HG03196 (cell line): Measurements from ENCODE around the gene KNOP1.

Experiments
- ATAC-seq: cut with Tn5 transposase; IDR thresholded peaks from one replicate; pipeline ENCODE4 v1.9.1; 2021; ENCODE audit not compliant: unreplicated experiment

Gene KNOP1, protein sequence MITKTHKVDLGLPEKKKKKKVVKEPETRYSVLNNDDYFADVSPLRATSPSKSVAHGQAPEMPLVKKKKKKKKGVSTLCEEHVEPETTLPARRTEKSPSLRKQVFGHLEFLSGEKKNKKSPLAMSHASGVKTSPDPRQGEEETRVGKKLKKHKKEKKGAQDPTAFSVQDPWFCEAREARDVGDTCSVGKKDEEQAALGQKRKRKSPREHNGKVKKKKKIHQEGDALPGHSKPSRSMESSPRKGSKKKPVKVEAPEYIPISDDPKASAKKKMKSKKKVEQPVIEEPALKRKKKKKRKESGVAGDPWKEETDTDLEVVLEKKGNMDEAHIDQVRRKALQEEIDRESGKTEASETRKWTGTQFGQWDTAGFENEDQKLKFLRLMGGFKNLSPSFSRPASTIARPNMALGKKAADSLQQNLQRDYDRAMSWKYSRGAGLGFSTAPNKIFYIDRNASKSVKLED

DNA sequence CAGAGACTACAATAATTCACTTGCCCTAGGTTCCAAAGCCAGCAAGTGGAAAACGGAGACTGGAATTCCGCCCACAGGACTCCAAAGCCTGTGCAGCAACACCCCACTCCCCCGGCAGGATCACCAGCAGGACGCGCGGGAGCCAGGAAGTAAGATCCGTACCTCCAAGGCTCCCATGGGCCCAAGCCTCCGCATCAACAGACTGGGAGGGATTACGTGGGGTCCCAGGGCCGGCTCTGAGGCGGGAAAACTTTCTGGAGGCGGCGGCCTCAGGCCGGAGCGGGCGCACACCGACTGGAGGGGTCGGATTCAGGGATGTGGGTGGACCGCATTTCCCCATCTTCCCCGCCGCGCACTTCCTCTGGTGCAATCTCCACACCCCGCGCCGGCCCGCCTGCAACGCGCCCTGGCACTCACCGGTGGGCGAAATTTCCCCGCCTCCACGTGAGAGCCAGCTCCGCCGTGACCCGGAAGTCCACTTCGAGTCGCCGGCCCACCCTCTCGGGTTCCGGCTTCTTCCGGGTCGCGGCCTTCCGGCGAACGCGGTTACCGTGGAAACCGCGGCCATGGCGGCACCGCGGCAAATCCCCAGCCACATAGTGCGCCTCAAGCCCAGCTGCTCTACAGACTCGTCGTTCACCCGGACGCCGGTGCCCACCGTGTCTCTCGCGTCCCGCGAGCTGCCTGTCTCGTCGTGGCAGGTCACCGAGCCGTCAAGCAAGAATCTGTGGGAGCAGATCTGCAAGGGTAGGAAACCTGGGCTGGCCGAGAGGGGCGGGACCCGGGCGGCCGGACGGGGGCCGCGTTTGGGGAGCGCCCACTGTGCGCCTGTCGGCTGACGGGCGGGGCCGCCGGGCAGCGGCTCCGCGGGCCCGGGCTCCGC, at the start of gene KNOP1, which contains the start of gene IQCK:
TSS of gene KNOP1 (minus strand) at position 487 of the 883 bp plus-strand sequence. CDS start 3,192 bp downstream, outside the sequence.
TSS of gene IQCK (plus strand) at position 531 of the 883 bp plus-strand sequence. CDS start at position 567, 36 bp downstream.
- peak; percentile 86 for ATAC-seq

DNA sequence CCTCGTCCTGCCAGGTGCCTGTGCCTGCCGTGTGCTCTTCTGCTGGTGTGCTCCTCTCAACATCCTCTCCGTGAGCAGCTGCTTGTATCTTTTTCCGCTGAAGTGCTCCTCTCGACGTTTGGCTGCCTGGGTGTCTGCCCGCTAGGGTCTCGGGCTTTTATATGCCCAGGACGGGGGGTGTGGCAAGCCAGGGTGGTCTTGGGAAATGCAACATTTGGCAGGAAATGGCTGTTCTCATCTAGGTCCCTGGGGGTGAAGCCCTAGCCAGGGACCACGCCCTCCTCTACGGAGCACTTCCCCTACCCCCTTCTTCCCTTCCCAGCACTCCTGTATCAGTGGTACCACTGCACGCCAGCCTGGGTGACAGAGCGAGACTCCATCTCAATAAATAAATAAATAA, 49.5 kb upstream of the KNOP1 start:
- no peak for ATAC-seq

DNA sequence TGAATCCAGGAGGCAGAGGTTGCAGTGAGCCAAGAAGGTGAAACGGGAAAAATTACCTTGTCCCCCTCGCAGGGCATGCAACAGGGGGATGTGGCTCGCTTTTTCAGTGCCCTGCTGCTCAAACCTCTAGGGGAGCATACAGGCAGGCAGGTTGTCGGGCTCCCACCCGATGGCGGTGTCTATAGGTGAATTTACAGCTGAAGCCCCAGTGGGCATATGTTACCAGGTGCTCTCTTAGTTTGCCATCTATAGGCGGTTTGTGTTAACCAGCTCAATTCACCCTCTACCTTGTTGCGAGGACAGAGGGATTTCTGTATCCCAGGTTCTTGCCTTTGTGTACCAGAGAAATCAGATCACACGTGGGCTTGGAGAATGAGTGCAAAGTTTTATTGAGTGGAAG, 49.0 kb upstream of the KNOP1 start:
- no peak for ATAC-seq

DNA sequence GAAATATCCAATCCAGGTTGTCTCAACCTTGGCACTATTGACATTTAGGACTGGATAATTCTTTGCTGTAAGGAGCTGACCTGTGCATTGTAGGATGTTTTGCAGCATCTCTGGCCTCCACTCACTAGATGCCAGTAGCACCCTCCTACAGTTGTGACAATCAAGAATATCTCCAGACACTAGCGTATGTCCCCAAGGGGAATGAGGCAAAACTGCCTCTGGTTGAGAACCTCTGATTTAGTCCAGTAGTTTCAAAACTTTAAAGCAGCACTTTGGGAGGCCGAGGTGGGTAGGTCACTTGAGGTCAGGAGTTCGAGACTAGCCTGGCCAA, 48.5 kb upstream of the KNOP1 start:
- ATAC-seq: no peak

DNA sequence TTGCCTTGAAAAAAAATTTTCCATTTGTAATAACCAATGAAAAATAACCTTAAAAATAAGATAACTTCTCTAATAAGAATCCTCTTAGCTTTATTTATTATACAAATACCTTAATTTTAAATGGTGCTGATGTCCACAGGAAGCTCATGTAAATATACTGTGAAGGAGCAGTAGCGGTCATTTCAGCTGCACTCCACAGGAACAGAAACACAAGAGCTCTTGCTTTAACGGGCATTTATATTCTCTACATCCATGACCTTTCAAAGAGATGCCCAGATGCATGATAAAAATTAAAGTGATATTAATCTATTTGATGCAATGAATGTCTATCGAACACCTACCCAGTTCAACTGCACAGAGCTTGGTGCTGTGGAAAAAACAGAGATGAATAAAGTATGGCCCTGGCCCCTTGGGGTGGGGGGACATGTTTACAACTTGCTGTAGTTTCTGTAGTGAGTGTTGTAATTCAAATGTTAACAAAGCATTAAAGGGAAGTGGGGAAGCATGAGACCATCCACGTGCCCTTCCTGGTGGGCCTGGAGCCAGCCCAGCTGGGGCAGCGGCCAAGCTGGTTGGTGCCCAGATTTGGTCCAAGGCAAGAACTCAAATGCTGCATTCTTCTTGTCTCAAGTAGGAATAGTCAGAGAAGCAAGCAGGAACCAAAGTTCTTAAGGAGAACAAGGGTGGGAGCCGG, 48.0 kb upstream of the KNOP1 start:
- ATAC-seq: no peak

DNA sequence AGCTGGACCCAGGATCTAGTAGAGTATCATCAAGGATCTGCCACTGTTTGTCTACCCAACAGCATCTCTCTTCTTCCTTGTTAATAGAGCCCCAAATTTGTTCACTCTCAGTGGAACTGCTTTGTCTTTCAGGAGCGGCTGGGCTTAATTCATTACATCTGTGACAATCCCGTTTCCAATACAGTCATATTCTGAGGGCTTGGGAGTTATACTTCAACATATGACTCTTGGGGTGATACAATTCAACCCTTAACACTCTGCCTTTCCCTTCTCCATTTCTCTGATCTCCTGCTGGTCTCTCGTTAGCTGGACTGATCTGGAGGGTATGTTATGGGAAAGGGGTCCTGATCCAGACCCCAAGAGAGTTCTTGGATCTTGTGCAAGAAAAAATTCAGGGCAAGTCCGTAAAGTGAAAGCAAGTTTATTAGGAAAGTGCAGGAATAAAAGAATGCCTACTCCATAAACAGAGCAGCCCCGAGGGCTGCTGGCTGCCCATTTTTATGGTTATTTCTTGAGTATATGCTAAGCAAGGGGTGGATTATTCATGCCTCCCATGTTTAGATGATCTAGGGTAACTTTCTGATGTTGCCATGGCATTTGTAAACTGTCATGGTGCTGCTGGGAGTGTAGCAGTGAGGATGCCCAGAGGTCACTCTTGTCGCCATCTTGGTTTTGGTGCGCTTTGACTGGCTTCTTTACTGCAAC, 42.5 kb upstream of the KNOP1 start:
- ATAC-seq: no peak

DNA sequence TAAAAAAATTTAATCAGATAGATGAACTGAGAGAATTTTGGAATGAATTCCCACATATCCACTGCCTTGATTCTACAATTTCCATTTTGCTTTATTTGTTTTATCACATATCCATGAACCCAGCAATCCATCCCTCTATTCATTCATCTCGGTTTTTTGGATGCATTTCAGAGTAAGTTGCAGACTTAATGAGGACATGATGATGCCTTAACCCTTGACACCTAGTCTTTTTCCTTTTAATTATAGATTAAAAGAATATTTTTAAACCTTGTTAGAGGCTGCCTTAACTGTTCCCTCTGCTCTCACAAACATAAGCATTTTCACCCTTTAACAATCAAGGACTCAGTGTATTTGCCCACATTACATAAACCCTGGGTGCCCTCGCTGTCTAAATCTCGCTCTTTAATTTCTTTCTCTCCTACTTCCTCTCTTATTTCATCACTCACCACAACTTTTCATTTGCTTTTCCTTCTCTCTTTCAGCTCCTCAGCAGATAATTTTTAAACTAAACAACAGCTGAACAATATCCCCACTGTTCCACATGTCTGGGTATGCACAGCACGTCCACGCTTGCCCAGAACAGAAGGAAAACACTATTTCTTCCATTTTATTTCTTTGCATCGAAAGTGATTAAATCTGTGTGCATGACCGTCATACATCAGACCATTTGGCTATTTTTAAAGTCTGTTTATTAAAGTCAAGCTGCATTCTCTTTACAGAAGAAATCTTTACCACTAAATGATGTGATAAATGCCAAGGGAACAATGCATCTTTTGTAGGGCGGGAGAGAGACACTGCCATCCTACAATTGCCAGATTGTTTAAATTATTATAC, 40.0 kb upstream of the KNOP1 start:
- no peak for ATAC-seq

DNA sequence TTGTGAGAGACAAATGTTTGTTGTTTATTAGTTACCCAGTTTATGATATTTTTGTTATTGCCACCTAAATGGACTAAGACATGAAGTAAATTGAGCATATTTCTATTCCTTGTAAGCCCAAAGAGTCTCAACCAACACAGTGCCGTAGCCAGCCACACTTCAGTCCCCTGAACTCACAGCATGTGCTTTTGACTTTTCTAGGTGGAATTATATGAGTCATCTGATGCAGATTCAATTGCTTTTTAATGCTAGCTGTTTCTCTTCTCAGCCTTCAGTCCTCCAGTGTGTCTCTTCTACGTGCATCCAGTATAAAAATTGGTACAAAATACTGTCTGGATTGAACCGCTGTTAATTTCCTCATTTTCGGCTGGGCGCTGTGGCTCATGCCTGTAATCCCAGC, 39.0 kb upstream of the KNOP1 start:
- ATAC-seq: no peak

DNA sequence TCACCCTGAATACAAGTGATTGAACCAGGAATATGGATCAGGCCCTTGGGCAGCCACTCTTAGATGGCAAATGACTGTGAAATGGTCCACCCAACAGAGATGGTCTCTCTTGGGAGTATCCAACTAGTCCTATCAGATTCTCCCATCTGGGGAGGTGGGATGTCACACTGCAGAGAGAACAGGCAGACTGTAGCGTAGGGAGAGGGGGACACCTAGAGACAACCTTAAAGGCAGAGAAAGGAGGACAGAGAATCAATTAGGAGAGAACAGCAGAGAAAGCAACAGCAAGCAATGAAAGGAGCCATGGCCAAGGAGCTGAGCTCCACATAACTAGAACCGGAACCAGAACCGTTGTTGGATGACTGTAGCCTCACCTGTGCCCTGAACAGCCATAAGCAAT, 37.2 kb upstream of the KNOP1 start:
- ATAC-seq: no peak

DNA sequence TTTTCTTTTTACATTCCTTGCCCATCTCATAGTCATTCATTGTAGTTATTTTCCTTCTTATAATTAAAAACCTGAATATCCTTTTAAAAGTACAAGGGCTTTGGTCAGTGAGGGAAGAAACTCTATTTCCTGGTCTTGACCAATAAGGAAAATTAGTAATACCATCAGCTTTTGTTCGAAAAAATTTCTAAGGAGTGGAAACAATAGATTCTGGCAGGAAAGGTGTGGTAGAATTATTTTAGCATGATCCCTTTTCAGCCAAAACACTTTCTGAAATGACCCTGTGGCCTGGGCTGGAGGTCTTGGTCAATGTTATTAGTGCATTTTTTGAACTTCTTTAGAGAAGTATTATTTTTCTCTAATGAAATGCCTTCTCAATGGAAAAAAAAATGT, 36.6 kb upstream of the KNOP1 start:
- no peak for ATAC-seq

DNA sequence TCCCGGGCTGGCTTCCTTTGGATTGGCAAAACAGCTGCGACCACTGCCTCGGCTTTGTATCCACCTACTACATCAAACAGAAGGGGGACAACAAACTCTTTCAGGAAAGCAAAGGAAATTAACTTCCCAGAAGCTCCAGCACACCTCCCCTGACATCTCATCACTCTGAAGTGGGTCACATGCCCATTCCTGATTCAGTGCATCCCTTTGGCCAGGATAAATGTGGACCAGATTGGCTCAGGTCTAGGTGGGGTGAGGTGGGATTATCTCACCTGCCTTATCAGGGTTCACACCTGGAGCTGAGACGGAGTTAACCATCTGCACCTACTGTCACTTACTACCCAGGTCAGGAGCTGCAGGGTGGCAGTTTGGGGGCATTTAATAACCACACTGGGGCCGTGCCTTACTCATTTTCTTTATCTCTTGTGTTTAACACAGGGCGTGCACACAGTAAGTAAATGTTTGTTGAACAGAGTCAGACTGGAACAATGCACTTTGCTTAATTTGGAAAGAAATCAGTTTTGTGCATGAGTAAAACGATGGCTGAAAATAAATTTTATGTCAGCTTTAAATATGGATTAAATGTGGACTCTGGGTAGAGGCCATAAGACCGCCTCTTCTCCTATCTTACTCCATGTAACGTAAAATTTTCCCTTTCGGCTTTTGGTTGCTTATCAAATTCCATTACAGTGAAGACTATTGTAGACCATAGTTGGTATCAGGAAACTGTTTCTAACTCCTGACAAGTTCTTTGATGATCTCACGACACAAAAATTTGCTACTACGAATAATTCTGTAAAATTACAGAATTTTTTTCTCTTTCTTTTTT, 36.0 kb upstream of the KNOP1 start:
- no peak for ATAC-seq

DNA sequence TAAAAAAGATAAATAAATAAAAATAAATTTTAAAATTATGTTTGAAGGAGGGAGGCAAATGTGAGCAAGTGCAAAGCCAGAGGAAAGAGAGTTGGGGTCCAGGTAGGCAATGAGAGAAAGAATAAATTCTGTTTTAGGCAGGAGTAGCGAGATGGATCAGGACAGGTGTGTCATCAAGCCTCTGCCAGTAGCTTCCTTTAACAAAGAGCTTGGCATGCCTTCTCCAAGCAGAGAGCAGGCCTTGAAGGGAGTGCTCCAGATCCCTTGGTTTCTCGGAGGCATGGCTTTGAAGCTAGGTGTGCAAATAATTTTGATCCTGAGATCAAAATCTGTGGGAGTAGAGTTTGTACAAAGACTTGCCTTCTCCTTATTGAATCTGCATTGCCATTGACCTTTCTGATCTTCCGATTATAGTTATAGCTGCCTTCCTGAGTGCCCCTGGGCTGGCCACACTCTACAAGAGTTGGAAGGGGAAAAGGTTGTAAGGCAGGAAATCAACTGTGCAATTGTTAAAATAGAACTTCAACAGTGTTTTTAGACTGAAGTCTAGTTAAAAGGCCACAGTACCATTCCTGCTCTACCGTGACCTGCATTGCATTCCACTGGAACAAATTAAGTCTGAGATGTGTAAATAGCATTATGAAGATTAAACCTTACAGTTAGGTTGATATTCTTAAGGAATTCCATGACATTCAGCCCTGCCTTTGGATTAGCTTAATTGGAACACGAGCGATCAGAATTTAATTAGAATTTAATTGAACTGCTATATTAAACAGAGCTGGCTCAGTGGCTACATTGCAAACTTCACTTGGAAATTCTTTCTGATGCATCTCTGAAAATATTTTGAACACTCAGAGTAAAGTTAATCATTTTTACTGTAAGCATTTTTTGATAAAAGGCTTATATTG, 33.7 kb upstream of the KNOP1 start:
- no peak for ATAC-seq

DNA sequence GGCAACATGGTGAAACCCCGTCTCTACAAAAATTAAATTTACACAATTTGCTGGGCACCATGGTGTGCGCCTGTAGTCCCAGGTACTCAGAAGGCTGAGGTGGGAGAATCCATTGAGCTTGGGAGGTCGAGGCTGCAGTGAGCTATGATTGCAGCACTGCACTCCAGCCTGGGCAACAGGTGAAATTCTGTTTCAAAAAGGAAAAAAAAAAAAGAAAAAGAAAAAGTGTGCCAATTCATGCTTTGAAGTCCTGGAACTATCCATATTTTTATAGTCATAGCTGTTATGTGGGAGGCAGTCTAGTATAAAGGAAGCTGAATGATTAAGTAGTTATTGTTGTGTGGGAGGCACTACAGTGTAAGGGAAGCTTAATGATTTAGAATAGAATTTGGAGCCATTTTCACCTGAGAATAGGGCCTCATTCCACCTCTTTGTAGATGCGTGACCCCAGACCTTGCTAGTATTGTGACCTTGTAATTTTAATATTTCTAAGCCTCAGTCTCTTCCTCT, 31.6 kb upstream of the KNOP1 start:
- ATAC-seq: no peak

DNA sequence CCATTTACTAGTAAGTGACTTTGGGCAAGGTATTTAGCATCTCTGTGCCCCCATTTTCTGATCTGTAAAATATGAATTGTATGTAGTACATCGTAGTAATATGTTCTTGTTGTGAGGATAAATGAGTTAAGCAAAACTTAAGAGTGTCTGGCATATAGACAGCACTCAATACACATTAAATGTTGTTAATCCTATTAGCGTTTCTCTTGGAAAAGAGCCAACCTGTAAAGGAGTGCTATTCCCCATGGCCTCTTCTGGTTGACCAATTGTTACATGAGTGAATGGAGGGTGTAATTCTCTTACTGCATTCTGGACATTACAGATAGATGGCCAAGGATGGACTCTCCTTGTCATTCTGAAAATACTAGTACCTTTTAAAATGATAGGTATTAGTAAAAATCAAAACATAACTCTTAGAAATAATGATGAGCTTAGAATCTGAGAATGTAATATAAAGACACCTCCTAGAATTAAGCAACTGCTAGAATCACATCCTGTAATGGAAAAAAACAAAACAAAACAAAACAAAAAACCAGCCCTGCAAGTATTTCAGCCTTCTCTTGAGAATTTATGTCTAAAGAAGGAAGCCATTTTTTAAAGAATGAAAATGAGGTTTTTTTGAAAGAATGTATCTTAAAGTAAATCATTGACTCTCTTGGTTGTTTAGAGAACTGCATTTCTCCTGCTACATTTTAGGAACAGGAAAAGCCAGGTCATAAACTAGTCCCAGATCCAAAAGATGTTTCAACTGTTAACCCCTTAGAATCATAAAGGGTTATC, 30.6 kb upstream of the KNOP1 start:
- no peak for ATAC-seq

DNA sequence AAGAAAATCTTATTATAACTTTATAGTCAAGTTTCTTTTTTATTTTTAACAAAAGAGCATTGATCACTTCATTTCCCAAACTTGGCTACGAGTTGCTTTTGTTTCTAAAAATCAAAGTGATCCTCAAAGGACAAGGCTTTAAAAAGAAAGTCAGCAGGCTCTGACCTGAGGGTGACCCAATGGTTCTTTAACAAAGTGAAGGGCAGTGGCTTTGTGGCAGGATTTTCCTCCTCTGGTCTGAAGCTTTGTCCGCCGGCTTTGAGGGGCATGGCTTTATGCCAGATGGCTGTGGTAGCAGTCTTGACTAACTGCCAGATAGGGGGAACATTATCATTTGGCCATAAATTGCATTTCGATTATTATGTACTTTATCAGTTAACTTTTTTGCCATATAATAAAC, 28.5 kb upstream of the KNOP1 start:
- ATAC-seq: no peak

DNA sequence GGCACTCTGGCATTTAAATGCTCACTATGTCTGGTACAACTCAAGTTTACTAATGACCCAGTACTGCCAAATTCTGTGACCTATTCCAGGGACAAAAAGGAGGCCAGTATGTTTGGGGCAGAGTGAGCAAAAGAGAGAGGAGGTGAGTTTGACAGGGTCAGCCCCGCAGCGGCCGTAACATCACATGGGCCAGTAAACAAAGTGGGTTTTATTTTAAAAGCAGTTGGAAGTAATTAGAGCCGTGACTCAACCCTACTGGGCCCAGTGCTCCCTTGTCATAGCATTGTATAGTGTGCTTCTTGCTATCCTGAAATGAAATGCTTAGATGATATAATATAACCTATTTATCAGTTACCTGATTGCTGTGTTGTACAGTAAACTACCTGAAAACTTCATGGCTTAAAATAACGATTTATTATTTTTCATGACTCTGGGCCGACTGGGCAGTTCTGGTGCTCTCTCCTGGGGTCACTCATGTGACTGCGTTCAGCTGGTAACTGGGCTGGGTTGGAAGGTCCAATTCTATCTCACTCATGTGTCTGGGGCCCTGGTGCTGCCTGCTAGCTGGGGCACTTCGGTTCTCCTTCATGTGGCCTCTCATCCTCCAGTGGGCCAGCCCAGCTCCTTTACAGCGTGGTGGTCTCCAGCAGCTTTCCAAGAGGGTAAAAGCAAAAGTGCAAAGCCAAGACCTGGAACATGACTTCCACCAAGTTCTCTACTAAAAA, 27.4 kb upstream of the KNOP1 start:
- ATAC-seq: no peak
